H9 (cell line): Measurements from ENCODE around the gene CYP2F1. TPM values are rescaled to one million over a fixed set of nuclear protein-coding genes. Genes with fewer than 3 reads are reported as not detected.
"Not testable (repeated sequence)": the region's sequence is repeated elsewhere in the genome, so short reads cannot be mapped to it uniquely, and the experiment has no call there.

Experiments used
- DNase-seq: peaks from one replicate; pipeline ENCODE4 v3.0.0-alpha.2; 2017
- H2AFZ ChIP-seq: one replicate; pipeline ENCODE4 v1.6.1; 2013; ENCODE audit warnings: mild to moderate bottlenecking, low read length, control low read depth, moderate library complexity
- H2AK5ac ChIP-seq: 2 replicates; pipeline ENCODE4 v1.6.1; 2013; ENCODE audit warnings: low read length, control low read depth, mixed read lengths; ENCODE audit not compliant: insufficient read length
- H2BK120ac ChIP-seq: one replicate; pipeline ENCODE4 v1.6.1; 2013; ENCODE audit warnings: low read depth, mild to moderate bottlenecking, low read length, control low read depth, inconsistent platforms; ENCODE audit not compliant: poor library complexity, severe bottlenecking
- H2BK12ac ChIP-seq: 2 replicates; pipeline ENCODE4 v1.6.1; 2013; ENCODE audit warnings: low read length, control low read depth, mixed read lengths, low read depth; ENCODE audit not compliant: insufficient read length
- H2BK15ac ChIP-seq: 2 replicates; pipeline ENCODE4 v1.6.1; 2013; ENCODE audit warnings: low read depth, low read length, control low read depth
- H2BK20ac ChIP-seq: one replicate; pipeline ENCODE4 v1.6.1; 2013; ENCODE audit warnings: low read depth, mild to moderate bottlenecking, low read length, control low read depth, inconsistent platforms; ENCODE audit not compliant: poor library complexity, severe bottlenecking
- H2BK5ac ChIP-seq: 2 replicates; pipeline ENCODE4 v1.6.1; 2013; ENCODE audit warnings: low read length, control low read depth, mixed read lengths; ENCODE audit not compliant: insufficient read length
- H3K14ac ChIP-seq: 2 replicates; pipeline ENCODE4 v1.6.1; 2013; ENCODE audit warnings: low read length, control low read depth; ENCODE audit not compliant: insufficient read depth
- H3K18ac ChIP-seq: 2 replicates; pipeline ENCODE4 v1.6.1; 2013; ENCODE audit warnings: low read depth, mild to moderate bottlenecking, mixed read lengths, low read length, control low read depth; ENCODE audit not compliant: insufficient read length
- H3K23ac ChIP-seq: 2 replicates; pipeline ENCODE4 v1.6.1; 2013; ENCODE audit warnings: low read length, control low read depth, mixed read lengths, low read depth; ENCODE audit not compliant: insufficient read length
- H3K23me2 ChIP-seq: 2 replicates; pipeline ENCODE4 v1.6.1; 2013; ENCODE audit warnings: low read depth, mild to moderate bottlenecking, mixed read lengths, low read length, control low read depth; ENCODE audit not compliant: insufficient read length, poor library complexity, severe bottlenecking
- H3K27ac ChIP-seq: 2 replicates; pipeline ENCODE4 v1.5.1; 2013; ENCODE audit warnings: low read length, control low read depth, mixed read lengths, low read depth; ENCODE audit not compliant: insufficient read length
- H3K27me3 ChIP-seq: 2 replicates; pipeline ENCODE4 v1.6.1; 2013; ENCODE audit warnings: low read length, control low read depth, inconsistent platforms; ENCODE audit not compliant: insufficient read depth
- H3K4ac ChIP-seq: 2 replicates; pipeline ENCODE4 v1.6.1; 2013; ENCODE audit warnings: low read depth, mild to moderate bottlenecking, control low read depth, inconsistent platforms, low read length, moderate library complexity
- H3K4me1 ChIP-seq: 2 replicates; pipeline ENCODE4 v1.6.1; 2013; ENCODE audit warnings: low read length, control low read depth, inconsistent platforms; ENCODE audit not compliant: insufficient read depth
- H3K4me2 ChIP-seq: 2 replicates; pipeline ENCODE4 v1.6.1; 2013; ENCODE audit warnings: low read length, control low read depth, mixed read lengths; ENCODE audit not compliant: insufficient read length, insufficient read depth
- H3K56ac ChIP-seq: 2 replicates; pipeline ENCODE4 v1.6.1; 2013; ENCODE audit warnings: low read depth, mild to moderate bottlenecking, mixed read lengths, low read length, control low read depth; ENCODE audit not compliant: insufficient read length
- H3K79me1 ChIP-seq: 2 replicates; pipeline ENCODE4 v1.6.1; 2013; ENCODE audit warnings: low read depth, mild to moderate bottlenecking, moderate library complexity, low read length, control low read depth, inconsistent platforms; ENCODE audit not compliant: insufficient read depth, poor library complexity, severe bottlenecking
- H3K79me2 ChIP-seq: 2 replicates; pipeline ENCODE4 v1.6.1; 2013; ENCODE audit warnings: low read length, control low read depth, inconsistent platforms; ENCODE audit not compliant: insufficient read depth
- H3K9ac ChIP-seq: 2 replicates; pipeline ENCODE4 v1.6.1; 2013; ENCODE audit warnings: low read length, control low read depth, mixed read lengths; ENCODE audit not compliant: insufficient read length; ENCODE audit errors: extremely low read depth
- H3K9me3 ChIP-seq: one replicate; pipeline ENCODE4 v1.6.1; 2013; ENCODE audit warnings: low read depth, low read length, inconsistent platforms; ENCODE audit not compliant: control insufficient read depth
- H3T11ph ChIP-seq: one replicate; pipeline ENCODE4 v1.6.1; 2013; ENCODE audit warnings: mild to moderate bottlenecking, low read length, control low read depth, inconsistent platforms
- H4K20me1 ChIP-seq: one replicate; pipeline ENCODE4 v1.6.1; 2013; ENCODE audit not compliant: control insufficient read depth, insufficient read length, insufficient read depth
- H4K5ac ChIP-seq: 2 replicates; pipeline ENCODE4 v1.6.1; 2013; ENCODE audit warnings: low read depth, mild to moderate bottlenecking, mixed read lengths, low read length, control low read depth; ENCODE audit not compliant: insufficient read length
- H4K8ac ChIP-seq: replicated peaks from 2 replicates; pipeline ENCODE4 v1.6.1; 2013; ENCODE audit warnings: low read length, control low read depth, mixed read lengths, low read depth; ENCODE audit not compliant: insufficient read length
- H4K91ac ChIP-seq: 2 replicates; pipeline ENCODE4 v1.6.1; 2013; ENCODE audit warnings: low read depth, mild to moderate bottlenecking, moderate library complexity, mixed read lengths, low read length, control low read depth; ENCODE audit not compliant: insufficient read length
- H3K27ac Mint-ChIP-seq, 3 experiments: 2 replicates in 2 of 3; 3 replicates in 1 of 3; pipeline ENCODE4 v1.8.0; 2020 to 2021; ENCODE audit warnings: mixed read lengths in 3 of 3, mild to moderate bottlenecking in 1 of 3, moderate library complexity in 1 of 3
- H3K27me3 Mint-ChIP-seq: 2 replicates; pipeline ENCODE4 v1.8.0; 2021; ENCODE audit warnings: low read depth, mild to moderate bottlenecking, moderate library complexity, mixed read lengths
- H3K36me3 Mint-ChIP-seq, 3 experiments: 2 replicates in 2 of 3; 3 replicates in 1 of 3; pipeline ENCODE4 v1.8.0; 2020 to 2021; ENCODE audit warnings: low read depth in 3 of 3, mixed read lengths in 3 of 3; ENCODE audit not compliant: insufficient read depth in 1 of 3
- H3K4me1 Mint-ChIP-seq, 2 experiments: 2 replicates each; pipeline ENCODE4 v1.8.0; 2020; ENCODE audit warnings: mixed read lengths in 2 of 2
- H3K4me3 Mint-ChIP-seq, 2 experiments: 2 replicates in 1 of 2; 3 replicates in 1 of 2; pipeline ENCODE4 v1.8.0; 2020 to 2021; ENCODE audit warnings: mild to moderate bottlenecking in 2 of 2, mixed read lengths in 2 of 2, moderate library complexity in 1 of 2
- H3K9me3 Mint-ChIP-seq, 2 experiments: 2 replicates in 1 of 2; 3 replicates in 1 of 2; pipeline ENCODE4 v1.8.0; 2020; ENCODE audit warnings: mild to moderate bottlenecking in 2 of 2, mixed read lengths in 2 of 2, moderate library complexity in 1 of 2
- WGBS: extraction: QIAGEN DNeasy Blood & Tissue Kit; methylation state at CpG from one replicate; pipeline ENCODE4 v1.1.7; 2013; ENCODE audit warnings: missing lambda C conversion rate, low lambda C conversion rate, mixed read lengths; ENCODE audit not compliant: insufficient read length; ENCODE audit errors: extremely low coverage; 5-methylcytosine and 5-hydroxymethylcytosine counted together
- total RNA-seq: library from RNA; stranded (reverse); gene quantifications from 2 replicates; pipeline ENCODE4 v1.2.1, GENCODE V29; 2021
- TF ChIP-seq, protein P1 (sequence below): fragments of 200-600 bp; sonication (generic); conservative IDR thresholded peaks from 3 replicates; pipeline ENCODE4 v1.8.0; 2021; ENCODE audit warnings: antibody characterized with exemption, mild to moderate bottlenecking

Gene CYP2F1
- total RNA-seq, 1 experiment from 2014 or later = 0.63 TPM

DNA sequence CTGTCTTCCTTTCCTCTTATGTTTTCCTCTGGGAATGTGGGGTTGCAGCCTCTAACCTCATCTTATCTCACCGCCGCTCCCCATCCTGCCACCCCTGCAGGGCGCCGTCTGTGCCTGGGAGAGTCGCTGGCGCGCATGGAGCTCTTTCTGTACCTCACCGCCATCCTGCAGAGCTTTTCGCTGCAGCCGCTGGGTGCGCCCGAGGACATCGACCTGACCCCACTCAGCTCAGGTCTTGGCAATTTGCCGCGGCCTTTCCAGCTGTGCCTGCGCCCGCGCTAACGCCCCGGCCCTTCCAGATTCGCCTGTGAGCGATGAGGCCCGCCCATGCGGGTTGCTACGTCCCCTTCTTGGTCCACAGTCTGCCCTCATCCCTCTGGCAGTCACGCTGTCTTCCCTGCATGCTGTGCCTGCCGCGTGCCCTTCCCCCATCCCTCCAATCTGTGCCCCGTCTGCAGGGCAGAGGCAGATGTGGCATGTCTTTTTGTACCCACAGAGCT, 13.6 kb downstream of the CYP2F1 start:
- H3K27me3 ChIP-seq, H2AFZ ChIP-seq, H3T11ph ChIP-seq, H3K9me3 Mint-ChIP-seq, H3K79me2 ChIP-seq, H4K91ac ChIP-seq, H4K20me1 ChIP-seq, H3K27ac ChIP-seq, H3K4me2 ChIP-seq, H3K9me3 ChIP-seq, H3K4ac ChIP-seq, H3K36me3 Mint-ChIP-seq, H3K14ac ChIP-seq, H4K5ac ChIP-seq, H2BK5ac ChIP-seq, H2BK12ac ChIP-seq, H3K23me2 ChIP-seq, H3K56ac ChIP-seq, H2BK15ac ChIP-seq, H4K8ac ChIP-seq, H2AK5ac ChIP-seq, H3K4me1 ChIP-seq, H3K79me1 ChIP-seq, H3K9ac ChIP-seq, H3K23ac ChIP-seq, H2BK20ac ChIP-seq, H2BK120ac ChIP-seq: not testable (repeated sequence)
- peak; percentile 82 for DNase-seq
- peak overlapping the region; percentile 29 to 72; a peak in 4 of 5 replicates for H3K4me3 Mint-ChIP-seq
- WGBS = no CpG with 5 or more reads among the region's 29 CpGs
- H3K4me1 Mint-ChIP-seq = peaks cover 21 to 51% of the 10 kb centered on the region in 2 experiments
- peak overlapping the region; percentile 68 to 86 (median 85); a peak in 6 of 7 replicates for H3K27ac Mint-ChIP-seq
- TF ChIP-seq, protein P1, sequence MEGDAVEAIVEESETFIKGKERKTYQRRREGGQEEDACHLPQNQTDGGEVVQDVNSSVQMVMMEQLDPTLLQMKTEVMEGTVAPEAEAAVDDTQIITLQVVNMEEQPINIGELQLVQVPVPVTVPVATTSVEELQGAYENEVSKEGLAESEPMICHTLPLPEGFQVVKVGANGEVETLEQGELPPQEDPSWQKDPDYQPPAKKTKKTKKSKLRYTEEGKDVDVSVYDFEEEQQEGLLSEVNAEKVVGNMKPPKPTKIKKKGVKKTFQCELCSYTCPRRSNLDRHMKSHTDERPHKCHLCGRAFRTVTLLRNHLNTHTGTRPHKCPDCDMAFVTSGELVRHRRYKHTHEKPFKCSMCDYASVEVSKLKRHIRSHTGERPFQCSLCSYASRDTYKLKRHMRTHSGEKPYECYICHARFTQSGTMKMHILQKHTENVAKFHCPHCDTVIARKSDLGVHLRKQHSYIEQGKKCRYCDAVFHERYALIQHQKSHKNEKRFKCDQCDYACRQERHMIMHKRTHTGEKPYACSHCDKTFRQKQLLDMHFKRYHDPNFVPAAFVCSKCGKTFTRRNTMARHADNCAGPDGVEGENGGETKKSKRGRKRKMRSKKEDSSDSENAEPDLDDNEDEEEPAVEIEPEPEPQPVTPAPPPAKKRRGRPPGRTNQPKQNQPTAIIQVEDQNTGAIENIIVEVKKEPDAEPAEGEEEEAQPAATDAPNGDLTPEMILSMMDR = peak; percentile 61
- peak overlapping the region; percentile 79 for H3K18ac ChIP-seq
- peaks cover 29% of the 10 kb centered on the region for H3K27me3 Mint-ChIP-seq
